A673 (cell line): Measurements from ENCODE around the gene CYS1.

Source experiments
- EZH2 ChIP-seq: fragments of 200-600 bp; sonication (generic); IDR thresholded peaks from 2 replicates; pipeline ENCODE4 v1.6.1; 2017; ENCODE audit warnings: borderline replicate concordance, low read depth, mild to moderate bottlenecking, mixed read lengths, antibody characterized with exemption, low read length; ENCODE audit not compliant: poor library complexity, severe bottlenecking
- TF ChIP-seq, protein P1 (sequence below): fragments of 300-800, 200-600 bp; sonication (generic); conservative IDR thresholded peaks from 2 replicates; pipeline ENCODE4 v1.5.1; 2017; ENCODE audit warnings: low read depth, mild to moderate bottlenecking, antibody characterized with exemption, low read length, moderate library complexity, mixed read lengths

DNA sequence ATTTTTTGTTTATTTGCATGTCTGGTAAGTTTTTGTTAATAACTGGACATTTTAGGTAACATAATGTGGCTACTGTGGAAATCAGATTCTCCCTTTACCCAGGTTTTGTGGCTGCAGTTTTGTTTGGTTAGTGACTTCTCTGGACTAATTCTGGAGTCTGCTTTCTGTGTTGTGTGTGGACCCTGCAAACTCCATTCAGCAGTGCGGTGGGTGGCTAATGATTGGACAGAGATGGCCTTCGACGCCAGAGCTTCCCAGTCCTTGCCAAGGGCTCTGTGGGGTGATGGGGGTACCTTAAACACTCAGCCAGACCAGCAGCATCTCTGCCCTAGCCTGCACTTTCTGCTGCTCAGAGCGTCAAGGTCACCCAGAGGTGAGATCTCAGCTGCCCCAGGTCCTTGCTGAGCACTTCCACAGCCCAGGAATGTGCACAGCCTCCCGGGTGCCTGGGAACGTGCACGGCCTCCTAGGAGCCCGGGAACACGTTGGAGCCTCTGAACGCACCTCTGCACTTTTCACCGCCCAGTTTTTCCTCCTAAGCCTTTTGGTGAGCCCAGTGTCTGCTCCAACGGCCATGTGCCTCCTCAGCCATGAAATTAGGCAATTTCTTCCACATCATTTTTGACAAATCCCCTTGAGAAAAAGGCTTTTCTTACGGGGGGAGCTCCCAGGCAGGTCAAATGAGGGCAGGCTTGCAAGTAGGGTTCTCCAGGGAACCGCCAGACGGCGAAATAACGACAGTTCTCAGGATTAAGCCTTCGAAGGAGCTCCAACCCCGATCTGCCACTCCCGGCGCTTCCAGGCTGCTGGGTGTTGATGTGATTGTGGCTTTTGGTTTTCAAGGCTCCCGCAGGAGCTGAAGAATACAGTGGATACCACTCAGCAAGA is 72.0 kb downstream of the CYS1 start:
- TF ChIP-seq, protein P1, sequence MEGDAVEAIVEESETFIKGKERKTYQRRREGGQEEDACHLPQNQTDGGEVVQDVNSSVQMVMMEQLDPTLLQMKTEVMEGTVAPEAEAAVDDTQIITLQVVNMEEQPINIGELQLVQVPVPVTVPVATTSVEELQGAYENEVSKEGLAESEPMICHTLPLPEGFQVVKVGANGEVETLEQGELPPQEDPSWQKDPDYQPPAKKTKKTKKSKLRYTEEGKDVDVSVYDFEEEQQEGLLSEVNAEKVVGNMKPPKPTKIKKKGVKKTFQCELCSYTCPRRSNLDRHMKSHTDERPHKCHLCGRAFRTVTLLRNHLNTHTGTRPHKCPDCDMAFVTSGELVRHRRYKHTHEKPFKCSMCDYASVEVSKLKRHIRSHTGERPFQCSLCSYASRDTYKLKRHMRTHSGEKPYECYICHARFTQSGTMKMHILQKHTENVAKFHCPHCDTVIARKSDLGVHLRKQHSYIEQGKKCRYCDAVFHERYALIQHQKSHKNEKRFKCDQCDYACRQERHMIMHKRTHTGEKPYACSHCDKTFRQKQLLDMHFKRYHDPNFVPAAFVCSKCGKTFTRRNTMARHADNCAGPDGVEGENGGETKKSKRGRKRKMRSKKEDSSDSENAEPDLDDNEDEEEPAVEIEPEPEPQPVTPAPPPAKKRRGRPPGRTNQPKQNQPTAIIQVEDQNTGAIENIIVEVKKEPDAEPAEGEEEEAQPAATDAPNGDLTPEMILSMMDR = no peak
- TF ChIP-seq EZH2 = no peak
